Karpas-422 (cell line): ENCODE data around the gene NPAS3. TPM values are rescaled to one million over a fixed set of nuclear protein-coding genes. Genes with fewer than 3 reads are reported as not detected.

Experiments
- DNase-seq: peaks from one replicate; pipeline ENCODE4 v3.0.0-alpha.2; 2015
- H2AFZ ChIP-seq: fragments of 200-600 bp; sonication (generic); 2 replicates; pipeline ENCODE4 v1.6.1; 2014; ENCODE audit warnings: antibody characterized with exemption, low read length, mixed read lengths
- H3K27ac ChIP-seq: fragments of 200-600 bp; sonication (generic); 2 replicates; pipeline ENCODE4 v1.5.1; 2014; ENCODE audit warnings: mild to moderate bottlenecking, low read length, moderate library complexity
- H3K27me3 ChIP-seq: fragments of 200-600 bp; sonication (generic); 2 replicates; pipeline ENCODE4 v1.6.1; 2014; ENCODE audit warnings: low read length, mixed read lengths
- H3K36me3 ChIP-seq: fragments of 200-600 bp; sonication (generic); 2 replicates; pipeline ENCODE4 v1.6.1; 2014; ENCODE audit warnings: low read length, mixed read lengths; ENCODE audit not compliant: insufficient read depth
- H3K4me1 ChIP-seq: fragments of 200-600 bp; sonication (generic); 2 replicates; pipeline ENCODE4 v1.6.1; 2014; ENCODE audit warnings: mild to moderate bottlenecking, low read length, mixed read lengths
- H3K4me2 ChIP-seq: fragments of 200-600 bp; sonication (generic); 2 replicates; pipeline ENCODE4 v1.6.1; 2014; ENCODE audit warnings: low read length, low read depth, mild to moderate bottlenecking; ENCODE audit not compliant: poor library complexity, severe bottlenecking
- H3K4me3 ChIP-seq: fragments of 200-600 bp; sonication (generic); 2 replicates; pipeline ENCODE4 v1.5.1; 2014; ENCODE audit warnings: mild to moderate bottlenecking, antibody characterized with exemption, low read length, mixed read lengths
- H3K79me2 ChIP-seq: fragments of 200-600 bp; sonication (generic); 2 replicates; pipeline ENCODE4 v1.6.1; 2014; ENCODE audit warnings: mild to moderate bottlenecking, low read length, mixed read lengths
- H3K9ac ChIP-seq: fragments of 200-600 bp; sonication (generic); 2 replicates; pipeline ENCODE4 v1.6.0; 2014; ENCODE audit warnings: low read length
- H3K9me2 ChIP-seq: fragments of 200-600 bp; sonication (generic), shearing (Covaris generic); replicated peaks from 2 replicates; pipeline ENCODE4 v1.6.0; 2014; ENCODE audit warnings: mild to moderate bottlenecking, low read length, moderate library complexity; ENCODE audit not compliant: insufficient read depth
- H3K9me3 ChIP-seq: fragments of 300-700, 200-600 bp; sonication (generic); 2 replicates; pipeline ENCODE4 v1.6.1; 2014; ENCODE audit warnings: low read length, mixed read lengths
- H4K20me1 ChIP-seq: fragments of 200-600 bp; sonication (generic); 2 replicates; pipeline ENCODE4 v1.6.1; 2014; ENCODE audit warnings: mild to moderate bottlenecking, antibody characterized with exemption, low read length, low read depth; ENCODE audit not compliant: insufficient read depth
- total RNA-seq: library from RNA; depleted of rRNA; stranded (reverse); fragments of >200 nt; shearing (Covaris generic); gene quantifications from 2 replicates; pipeline ENCODE4 v1.2.3, GENCODE V29; 2014; ENCODE audit warnings: low replicate concordance

Gene NPAS3
- total RNA-seq, 1 experiment from 2014 or later, result 1.6 TPM

DNA sequence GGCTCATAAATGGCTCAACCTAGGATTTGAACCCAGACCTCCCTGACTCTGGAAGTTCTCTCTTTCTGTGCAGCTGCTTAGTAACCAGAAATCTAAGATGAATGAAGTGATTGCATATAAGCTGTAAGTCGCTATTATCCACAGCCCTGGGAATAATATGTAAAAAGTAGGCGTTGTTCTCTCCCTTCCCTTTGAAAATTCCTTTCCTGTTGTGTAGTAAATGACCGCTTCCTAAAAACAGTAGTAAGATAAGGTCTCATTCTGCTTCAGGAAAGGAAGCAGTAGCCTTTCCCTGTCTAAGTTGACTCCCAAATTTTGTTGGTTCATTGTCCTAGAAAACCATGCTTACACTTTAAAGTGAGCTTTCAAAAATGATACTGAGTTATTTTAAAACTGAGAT, 593.9 kb downstream of the NPAS3 start:
- DNase-seq, result no peak

DNA sequence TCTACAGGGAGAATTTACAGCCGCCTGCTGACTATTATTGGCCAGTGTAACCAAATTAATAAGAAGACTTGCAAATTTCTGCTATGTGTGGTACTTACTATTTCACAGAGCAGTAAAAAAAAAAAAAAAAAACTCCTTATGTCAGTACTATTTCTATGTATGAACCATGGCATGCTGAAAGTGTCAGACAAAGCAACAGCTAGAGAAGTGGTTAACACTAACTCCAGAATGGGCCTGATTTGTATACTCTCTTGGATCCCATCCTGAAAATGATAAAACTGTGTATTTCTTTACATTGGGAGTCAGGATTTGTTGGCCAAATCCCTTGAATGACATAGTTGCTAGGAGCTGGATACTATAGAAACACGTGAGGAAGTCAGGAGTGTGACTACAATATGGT, 595.4 kb downstream of the NPAS3 start:
- Histone ChIP-seq H4K20me1 (no peaks in the 10 kb centered on the region), H3K27me3 (no peaks in the 10 kb centered on the region), H3K9me3 (no peaks in the 10 kb centered on the region), H3K79me2 (no peaks in the 10 kb centered on the region), H3K9ac (no peak overlapping the region), H3K36me3 (no peaks in the 10 kb centered on the region), H3K4me3 (no peak overlapping the region), H3K27ac (no peak overlapping the region), H3K4me2 (no peak overlapping the region), H2AFZ (no peak overlapping the region; the same call in 1 of the 2 replicates), H3K9me2 (no peaks in the 10 kb centered on the region), H3K4me1 (peaks cover 20% of the 10 kb centered on the region)
- no peak for DNase-seq

More for the DNA sequence above, 593.9 kb downstream of the NPAS3 start:
- H4K20me1 ChIP-seq, result no peaks in the 10 kb centered on the region
- H3K9ac ChIP-seq, result no peak overlapping the region
- H3K4me3 ChIP-seq, result no peak overlapping the region
- no peaks in the 10 kb centered on the region for H3K9me3 ChIP-seq
- no peak overlapping the region for H3K27ac ChIP-seq
- no peaks in the 10 kb centered on the region for H3K79me2 ChIP-seq
- H3K27me3 ChIP-seq, result no peaks in the 10 kb centered on the region
- no peak overlapping the region for H3K4me2 ChIP-seq
- no peaks in the 10 kb centered on the region for H3K9me2 ChIP-seq
- H2AFZ ChIP-seq, result no peak overlapping the region
- H3K36me3 ChIP-seq, result no peaks in the 10 kb centered on the region
- peaks cover 20% of the 10 kb centered on the region for H3K4me1 ChIP-seq

DNA sequence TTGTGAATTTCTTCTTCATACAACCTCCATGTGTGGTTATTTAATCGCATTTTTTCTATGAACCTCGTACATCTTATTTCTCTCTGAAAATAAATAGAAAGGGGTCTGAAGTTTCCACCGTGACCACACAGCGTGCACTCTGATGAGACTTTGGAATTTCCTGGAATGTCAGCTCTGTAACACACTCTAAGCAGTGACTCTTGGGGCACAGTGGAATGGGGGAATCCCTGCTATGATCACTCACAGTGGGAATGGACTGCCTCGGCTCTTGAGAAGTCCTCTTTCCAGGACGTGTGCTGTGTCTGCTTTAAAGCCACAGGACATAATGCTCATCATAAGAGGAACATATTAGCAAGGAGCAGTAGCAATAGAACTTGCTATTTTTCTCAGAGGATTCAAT, 596.0 kb downstream of the NPAS3 start:
- H3K4me2 ChIP-seq, result no peak overlapping the region
- no peaks in the 10 kb centered on the region for H3K9me3 ChIP-seq
- no peaks in the 10 kb centered on the region for H3K27me3 ChIP-seq
- no peaks in the 10 kb centered on the region for H3K9me2 ChIP-seq
- no peak overlapping the region for H3K9ac ChIP-seq
- H2AFZ ChIP-seq, result 0 out of 2 replicates have a peak overlapping the region, but pooled peaks have one; percentile 4
- H3K27ac ChIP-seq, result no peak overlapping the region
- no peak for DNase-seq
- H3K4me3 ChIP-seq, result no peak overlapping the region
- H4K20me1 ChIP-seq, result no peaks in the 10 kb centered on the region
- no peaks in the 10 kb centered on the region for H3K79me2 ChIP-seq
- H3K4me1 ChIP-seq, result peaks cover 23% of the 10 kb centered on the region
- H3K36me3 ChIP-seq, result no peaks in the 10 kb centered on the region

DNA sequence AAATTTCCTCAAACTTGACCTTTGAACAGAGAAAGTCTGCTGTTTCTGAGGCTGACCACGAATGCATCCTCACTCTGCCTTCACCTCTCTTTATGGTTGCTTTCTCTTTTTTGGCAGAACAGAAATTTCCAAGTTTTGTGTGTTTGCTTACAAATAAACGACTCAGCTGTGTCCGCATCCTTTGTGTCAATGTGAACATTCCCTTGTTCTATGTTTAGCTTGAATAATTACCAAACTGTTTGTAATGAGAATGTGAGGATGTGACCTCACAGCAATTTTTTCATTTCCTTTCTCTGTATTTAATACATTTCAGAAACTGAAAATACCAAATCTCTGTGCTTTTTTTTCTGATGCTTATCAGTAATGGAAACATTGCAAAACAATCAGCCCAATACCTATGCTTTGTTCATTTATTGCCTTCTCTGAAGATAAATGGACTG, 601.3 kb downstream of the NPAS3 start:
- H3K27ac ChIP-seq, result no peak overlapping the region
- no peaks in the 10 kb centered on the region for H3K79me2 ChIP-seq
- no peaks in the 10 kb centered on the region for H3K9me2 ChIP-seq
- H3K4me1 ChIP-seq, result peaks cover 11% of the 10 kb centered on the region
- H3K4me3 ChIP-seq, result no peak overlapping the region
- peak overlapping the region; percentile 8; the same call in 1 of the 2 replicates for H2AFZ ChIP-seq
- H3K4me2 ChIP-seq, result no peak overlapping the region
- no peaks in the 10 kb centered on the region for H3K36me3 ChIP-seq
- no peaks in the 10 kb centered on the region for H4K20me1 ChIP-seq
- no peak overlapping the region for H3K9ac ChIP-seq
- H3K9me3 ChIP-seq, result no peaks in the 10 kb centered on the region
- no peak for DNase-seq
- H3K27me3 ChIP-seq, result no peaks in the 10 kb centered on the region

DNA sequence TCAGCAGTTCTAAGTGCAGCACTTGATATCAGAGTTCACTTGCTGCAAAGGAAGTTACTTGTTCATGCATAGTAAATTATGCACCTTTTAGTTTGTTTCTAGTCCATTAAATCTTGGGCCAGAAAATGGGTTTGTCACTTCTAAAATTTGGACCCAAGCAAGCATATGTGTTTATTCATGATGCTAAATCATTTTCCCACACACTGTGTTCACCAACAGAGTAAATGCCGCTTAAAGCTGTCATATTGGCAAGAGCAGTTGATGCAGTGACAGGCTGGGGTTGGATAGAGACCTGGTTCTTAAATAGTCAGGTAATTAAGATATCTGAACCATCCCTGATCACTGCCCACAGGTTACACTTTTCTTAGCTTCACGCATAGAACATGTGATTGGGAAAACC, 602.5 kb downstream of the NPAS3 start:
- DNase-seq, result no peak
- H4K20me1 ChIP-seq, result no peaks in the 10 kb centered on the region

DNA sequence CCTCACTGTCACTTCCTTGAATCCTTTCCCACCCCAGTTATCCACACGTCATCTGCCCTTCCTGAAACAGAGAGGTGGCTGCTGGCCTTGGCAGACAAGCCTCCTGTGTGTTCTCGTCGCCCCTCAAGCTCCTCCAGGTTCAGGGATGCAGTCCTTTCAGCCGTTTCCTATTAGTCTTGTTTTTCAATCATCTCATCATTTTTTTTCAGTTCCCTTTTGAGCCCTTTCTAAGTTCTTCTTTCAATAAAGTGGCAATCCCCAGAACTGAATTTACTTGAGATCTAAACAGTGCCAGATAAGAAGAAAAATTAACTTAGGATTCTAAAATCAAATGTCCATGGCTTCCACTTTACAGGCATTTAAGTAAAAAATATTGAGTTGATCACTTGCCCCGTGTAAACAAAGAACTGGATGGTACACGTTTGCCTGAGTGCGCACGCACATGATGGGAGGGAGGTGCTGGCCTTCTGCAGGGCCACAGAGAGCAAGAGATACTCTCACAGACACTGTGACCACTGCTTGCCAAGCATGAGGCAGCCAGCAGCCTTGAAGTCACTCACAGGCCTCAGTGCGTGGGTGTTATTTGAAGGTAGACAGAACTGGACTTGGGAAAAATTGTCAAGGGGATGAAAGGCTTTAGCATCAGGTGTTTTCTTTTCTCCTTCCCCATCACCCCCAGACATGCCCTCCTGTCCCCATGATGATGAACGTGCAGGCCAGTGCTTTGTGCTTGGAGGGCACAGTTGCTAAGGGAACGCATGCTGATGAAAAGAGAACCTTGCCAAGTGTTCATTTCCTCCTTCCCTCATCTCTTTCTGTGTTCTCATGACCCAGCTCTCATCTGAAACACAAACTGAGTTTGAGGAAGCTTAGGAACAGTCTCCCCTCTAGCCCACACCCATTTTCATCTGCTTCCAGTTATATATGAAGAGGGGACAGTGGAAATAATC, 603.9 kb downstream of the NPAS3 start:
- no peak overlapping the region for H3K27ac ChIP-seq
- H3K9me2 ChIP-seq, result no peaks in the 10 kb centered on the region
- peaks cover 11% of the 10 kb centered on the region for H3K4me1 ChIP-seq
- no peaks in the 10 kb centered on the region for H3K79me2 ChIP-seq
- no peak overlapping the region for H3K4me2 ChIP-seq
- peak overlapping the region; percentile 69; the same call in 1 of the 2 replicates for H2AFZ ChIP-seq
- no peaks in the 10 kb centered on the region for H3K36me3 ChIP-seq
- H3K27me3 ChIP-seq, result no peaks in the 10 kb centered on the region
- no peaks in the 10 kb centered on the region for H3K9me3 ChIP-seq
- no peaks in the 10 kb centered on the region for H4K20me1 ChIP-seq
- H3K9ac ChIP-seq, result no peak overlapping the region
- no peak overlapping the region for H3K4me3 ChIP-seq
- no peak for DNase-seq

More for the DNA sequence above, 602.5 kb downstream of the NPAS3 start:
- Histone ChIP-seq H3K27ac (no peak overlapping the region), H3K4me3 (no peak overlapping the region), H3K36me3 (no peaks in the 10 kb centered on the region), H3K4me2 (no peak overlapping the region), H3K4me1 (peaks cover 11% of the 10 kb centered on the region), H3K9me2 (no peaks in the 10 kb centered on the region), H3K27me3 (no peaks in the 10 kb centered on the region), H3K9ac (no peak overlapping the region), H3K9me3 (no peaks in the 10 kb centered on the region), H3K79me2 (no peaks in the 10 kb centered on the region), H2AFZ (no peak overlapping the region)

DNA sequence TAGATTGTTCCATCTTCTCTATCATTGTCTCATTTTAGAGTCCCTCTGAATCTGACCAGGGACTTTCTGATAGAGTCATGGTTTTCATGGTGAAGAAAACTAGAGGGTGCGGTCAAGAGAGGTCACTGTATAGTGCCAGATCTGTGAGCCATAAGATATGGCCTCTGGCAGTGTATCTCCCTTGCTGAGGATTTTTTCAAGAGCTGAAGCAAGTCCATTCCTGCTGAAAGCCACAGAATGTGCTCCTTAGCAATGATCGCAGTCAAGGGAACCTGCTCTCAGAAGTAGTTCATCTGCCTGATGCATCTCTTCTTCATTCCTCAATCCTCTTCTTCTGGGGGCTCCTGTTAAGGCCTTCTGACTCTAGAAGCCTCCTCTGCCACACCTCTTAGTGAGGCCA, 607.0 kb downstream of the NPAS3 start:
- Histone ChIP-seq H3K9me2 (no peaks in the 10 kb centered on the region), H3K9me3 (no peaks in the 10 kb centered on the region), H3K4me2 (no peak overlapping the region), H4K20me1 (no peaks in the 10 kb centered on the region), H3K4me1 (peaks cover 2% of the 10 kb centered on the region; the same call in 1 of the 2 replicates), H3K27ac (no peak overlapping the region), H3K27me3 (no peaks in the 10 kb centered on the region), H3K9ac (no peak overlapping the region), H3K4me3 (no peak overlapping the region), H2AFZ (no peak overlapping the region), H3K36me3 (no peaks in the 10 kb centered on the region), H3K79me2 (no peaks in the 10 kb centered on the region)
- DNase-seq, result no peak

DNA sequence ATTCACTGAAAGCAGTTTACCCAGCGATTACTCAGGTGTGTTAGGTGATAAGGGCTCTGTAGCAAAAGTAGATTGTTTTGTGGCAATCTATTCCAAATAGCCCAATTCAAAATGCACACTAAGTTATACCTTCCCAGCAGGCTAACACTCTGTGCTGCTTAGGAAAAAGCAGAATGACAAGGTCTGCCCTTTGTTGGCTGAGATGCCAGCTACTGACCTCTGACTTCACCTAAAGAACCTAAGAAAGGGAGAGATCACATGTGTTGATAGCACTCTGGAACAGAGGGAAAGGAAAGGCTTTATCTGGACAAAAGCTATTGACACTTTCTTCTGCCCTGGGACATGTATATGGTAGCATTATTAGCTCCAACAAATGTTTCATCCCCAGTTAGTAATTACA, 609.9 kb downstream of the NPAS3 start:
- no peaks in the 10 kb centered on the region for H3K36me3 ChIP-seq
- H4K20me1 ChIP-seq, result no peaks in the 10 kb centered on the region
- H3K9me2 ChIP-seq, result no peaks in the 10 kb centered on the region
- no peaks in the 10 kb centered on the region for H3K79me2 ChIP-seq
- no peak overlapping the region for H3K27ac ChIP-seq
- DNase-seq, result no peak
- H3K9me3 ChIP-seq, result no peaks in the 10 kb centered on the region
- H2AFZ ChIP-seq, result no peak overlapping the region; the same call in 1 of the 2 replicates
- no peak overlapping the region for H3K4me3 ChIP-seq
- no peak overlapping the region for H3K9ac ChIP-seq
- H3K27me3 ChIP-seq, result no peaks in the 10 kb centered on the region
- H3K4me2 ChIP-seq, result no peak overlapping the region
- peaks cover 7% of the 10 kb centered on the region; the same call in 1 of the 2 replicates for H3K4me1 ChIP-seq
